OCI-LY7 (cell line): ENCODE measurements around the gene LIN9. TPM values are rescaled to one million over a fixed set of nuclear protein-coding genes. Genes with fewer than 3 reads are reported as not detected.
"Not testable (repeated sequence)": the region's sequence is repeated elsewhere in the genome, so short reads cannot be mapped to it uniquely, and the experiment has no call there.

Source experiments
- BruUV-seq: library from RNA; stranded (reverse); fragments of 400-500 nt; replicated peaks from 2 replicates; lab custom pipeline; 2021; lab: Mats Ljungman, UMichigan
- CTCF ChIA-PET: fragments of 300-600 bp; sonication (Branson Sonifier 250); formaldehyde crosslinking; loops from one replicate; lab custom pipeline; 2022; ENCODE audit warnings: antibody characterized with exemption; ENCODE audit not compliant: unreplicated experiment; lab: Charles Lee
- POLR2A ChIA-PET: fragments of 300-600 bp; sonication (Branson Sonifier 250); formaldehyde crosslinking; loops from one replicate; lab custom pipeline; 2022; ENCODE audit warnings: antibody characterized with exemption; lab: Charles Lee
- DNase-seq: peaks from one replicate; pipeline ENCODE4 v3.0.0-alpha.2; 2015; ENCODE audit warnings: low spot score
- H2AFZ ChIP-seq: fragments of 200-600 bp; sonication (generic), shearing (Covaris generic); 2 replicates; pipeline ENCODE4 v1.6.1; 2014; ENCODE audit warnings: mild to moderate bottlenecking, antibody characterized with exemption, low read length, moderate library complexity
- H3K27ac ChIP-seq: fragments of 200-600 bp; sonication (generic); 2 replicates; pipeline ENCODE4 v1.5.1; 2014; ENCODE audit warnings: mixed run types, low read depth, mild to moderate bottlenecking, moderate library complexity, low read length, inconsistent platforms; ENCODE audit not compliant: poor library complexity, severe bottlenecking
- H3K36me3 ChIP-seq: fragments of 200-600 bp; sonication (generic); 2 replicates; pipeline ENCODE4 v1.6.1; 2014; ENCODE audit warnings: mild to moderate bottlenecking, antibody characterized with exemption, low read length, moderate library complexity, mixed read lengths; ENCODE audit not compliant: insufficient read depth
- H3K4me1 ChIP-seq: fragments of 200-600 bp; sonication (generic); 2 replicates; pipeline ENCODE4 v1.5.1; 2014; ENCODE audit warnings: mild to moderate bottlenecking, low read length; ENCODE audit not compliant: insufficient read depth, poor library complexity, severe bottlenecking
- H3K4me2 ChIP-seq: fragments of 200-600 bp; sonication (generic); 2 replicates; pipeline ENCODE4 v1.6.1; 2014; ENCODE audit warnings: mild to moderate bottlenecking, low read length
- H3K4me3 ChIP-seq: fragments of 200-600 bp; sonication (generic); 2 replicates; pipeline ENCODE4 v1.5.1; 2014; ENCODE audit warnings: mild to moderate bottlenecking, low read depth, low read length; ENCODE audit not compliant: poor library complexity, severe bottlenecking
- H3K79me2 ChIP-seq: fragments of 200-600 bp; sonication (generic); 2 replicates; pipeline ENCODE4 v1.6.1; 2016; ENCODE audit warnings: low read depth, mild to moderate bottlenecking, low read length, moderate library complexity, mixed read lengths; ENCODE audit not compliant: insufficient read depth
- H3K9me2 ChIP-seq: fragments of 200-600 bp; sonication (generic); 2 replicates; pipeline ENCODE4 v1.6.1; 2016; ENCODE audit warnings: mild to moderate bottlenecking, low read length, mixed read lengths; ENCODE audit not compliant: insufficient read depth
- H3K9me3 ChIP-seq: fragments of 200-600 bp; sonication (generic); 2 replicates; pipeline ENCODE4 v1.6.1; 2014; ENCODE audit warnings: mild to moderate bottlenecking, mixed run types, low read length, mixed read lengths
- H4K20me1 ChIP-seq: fragments of 200-600 bp; sonication (generic); 2 replicates; pipeline ENCODE4 v1.6.1; 2014; ENCODE audit warnings: mild to moderate bottlenecking, antibody characterized with exemption, low read length, moderate library complexity, mixed read lengths; ENCODE audit not compliant: insufficient read depth
- EZH2phosphoT487 ChIP-seq: fragments of 200-600 bp; sonication (generic); IDR thresholded peaks from 2 replicates; pipeline ENCODE4 v1.6.1; 2018; ENCODE audit warnings: low read depth, borderline replicate concordance, mild to moderate bottlenecking, mixed run types, antibody characterized with exemption, low read length, moderate library complexity, mixed read lengths
- intact Hi-C: fragments of 100-400 bp; cut with micrococcal nuclease; formaldehyde crosslinking; loops from one replicate; pipeline ENCODE4 v1.10.0; 2022; ENCODE audit not compliant: unreplicated experiment
- total RNA-seq, 2 experiments: library from RNA; depleted of rRNA in 1 of 2; stranded (reverse); fragments of >200 nt in 1 of 2; shearing (Covaris generic) in 1 of 2; gene quantifications; 2 replicates each; pipeline ENCODE4 v1.2.3, GENCODE V29; 2014 to 2022
- TF ChIP-seq, protein P1 (sequence below): fragments of 200-600 bp; sonication (generic); conservative IDR thresholded peaks from 2 replicates; pipeline ENCODE4 v1.5.1; 2014; ENCODE audit warnings: mild to moderate bottlenecking, antibody characterized with exemption, low read length, moderate library complexity, mixed read lengths

LIN9 gene
- total RNA-seq, 2 experiments from 2014 or later: 19.7 to 20.1 TPM

DNA sequence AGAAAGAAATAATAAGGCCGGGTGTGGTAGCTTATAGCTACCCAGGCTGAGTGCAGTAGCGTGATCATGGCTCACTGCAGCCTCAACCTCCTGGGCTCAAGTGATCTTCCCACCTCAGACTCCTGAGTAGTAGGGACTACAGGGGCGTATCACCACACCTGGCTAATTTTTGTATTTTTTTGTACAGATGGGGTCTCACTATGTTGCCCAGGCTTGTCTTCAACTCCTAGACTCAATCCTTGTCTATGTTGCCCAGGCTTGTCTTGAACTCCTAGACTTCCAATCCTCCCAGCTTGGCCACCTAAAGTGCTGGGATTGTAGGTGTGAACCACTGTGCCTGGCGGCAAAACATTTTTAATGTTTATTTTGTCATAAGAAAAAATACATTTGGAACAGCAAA, 55.0 kb downstream of the LIN9 start:
- Histone ChIP-seq H3K9me2 (no peaks in the 10 kb centered on the region), H2AFZ (no peak overlapping the region), H3K79me2 (0 out of 2 replicates have a peak, but pooled peaks cover 4% of the 10 kb centered on the region), H3K4me3 (no peak overlapping the region), H3K36me3 (peaks cover 67% of the 10 kb centered on the region), H3K4me1 (peaks cover 15% of the 10 kb centered on the region), H4K20me1 (no peaks in the 10 kb centered on the region), H3K27ac (no peak overlapping the region), H3K4me2 (no peak overlapping the region), H3K9me3 (no peaks in the 10 kb centered on the region)
- intact Hi-C loops: no loop called here
- POLR2A ChIA-PET: interaction anchor here (1.0 kb wide), 1 partner anchor 21 kb away, joined by 4 read pairs; no protein-coding TSS in a partner anchor
- TF ChIP-seq EZH2phosphoT487: no peak
- CTCF ChIA-PET: interaction anchor here (1.1 kb wide), 1 partner anchor 21 kb away, joined by 9 read pairs; no protein-coding TSS in a partner anchor
- no TSS peak for BruUV-seq
- DNase-seq: no peak

GRCh38 chr1:226252841-226253240, 56.1 kb downstream of the LIN9 start:
- CTCF ChIA-PET, H4K20me1 ChIP-seq, H3K4me3 ChIP-seq, intact Hi-C loops, H3K9me3 ChIP-seq, H3K27ac ChIP-seq, H3K4me2 ChIP-seq, DNase-seq, BruUV-seq, H2AFZ ChIP-seq, H3K9me2 ChIP-seq, H3K79me2 ChIP-seq: not testable (repeated sequence)
- POLR2A ChIA-PET: interaction anchor here (0.7 to 1.8 kb wide), 2 partner anchors 54 to 631 kb away, joined by 3 to 6 read pairs; no protein-coding TSS in a partner anchor
- H3K4me1 ChIP-seq: peaks cover 21% of the 10 kb centered on the region
- peaks cover 68% of the 10 kb centered on the region for H3K36me3 ChIP-seq

DNA sequence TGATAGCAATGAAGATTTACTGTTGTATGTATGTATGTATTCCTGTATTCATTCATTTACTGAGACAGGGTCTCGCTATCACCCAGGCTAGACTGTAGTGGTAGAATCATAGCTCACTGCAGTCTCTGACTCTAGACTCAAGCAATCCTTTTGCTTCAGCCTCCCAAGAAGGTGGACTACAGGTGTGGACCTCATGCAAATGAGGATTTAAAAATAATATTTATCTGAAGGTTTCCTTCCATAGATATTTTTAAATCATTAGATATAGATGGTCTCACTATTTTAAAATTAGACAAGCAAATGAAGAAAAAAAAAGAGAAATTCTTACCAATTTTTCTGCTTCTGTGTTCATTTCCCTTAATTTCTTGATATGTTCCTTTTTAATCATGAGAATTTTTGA, 58.5 kb downstream of the LIN9 start:
- Histone ChIP-seq H3K4me2 (peak overlapping the region; percentile 42), H2AFZ (no peak overlapping the region), H4K20me1 (no peaks in the 10 kb centered on the region), H3K4me3 (no peak overlapping the region), H3K9me3 (no peaks in the 10 kb centered on the region), H3K36me3 (peaks cover 75% of the 10 kb centered on the region), H3K79me2 (0 out of 2 replicates have a peak, but pooled peaks cover 4% of the 10 kb centered on the region), H3K9me2 (no peaks in the 10 kb centered on the region), H3K4me1 (peaks cover 22% of the 10 kb centered on the region), H3K27ac (peak overlapping the region; percentile 17)
- DNase-seq: no peak
- BruUV-seq: no TSS peak
- intact Hi-C loops: no loop called here
- ChIA-PET CTCF (no interaction called here), POLR2A (interaction anchor here (1.4 kb wide), 1 partner anchor 56 kb away, joined by 3 read pairs; no protein-coding TSS in a partner anchor)
- no peak for TF ChIP-seq EZH2phosphoT487
- TF ChIP-seq, protein P1, sequence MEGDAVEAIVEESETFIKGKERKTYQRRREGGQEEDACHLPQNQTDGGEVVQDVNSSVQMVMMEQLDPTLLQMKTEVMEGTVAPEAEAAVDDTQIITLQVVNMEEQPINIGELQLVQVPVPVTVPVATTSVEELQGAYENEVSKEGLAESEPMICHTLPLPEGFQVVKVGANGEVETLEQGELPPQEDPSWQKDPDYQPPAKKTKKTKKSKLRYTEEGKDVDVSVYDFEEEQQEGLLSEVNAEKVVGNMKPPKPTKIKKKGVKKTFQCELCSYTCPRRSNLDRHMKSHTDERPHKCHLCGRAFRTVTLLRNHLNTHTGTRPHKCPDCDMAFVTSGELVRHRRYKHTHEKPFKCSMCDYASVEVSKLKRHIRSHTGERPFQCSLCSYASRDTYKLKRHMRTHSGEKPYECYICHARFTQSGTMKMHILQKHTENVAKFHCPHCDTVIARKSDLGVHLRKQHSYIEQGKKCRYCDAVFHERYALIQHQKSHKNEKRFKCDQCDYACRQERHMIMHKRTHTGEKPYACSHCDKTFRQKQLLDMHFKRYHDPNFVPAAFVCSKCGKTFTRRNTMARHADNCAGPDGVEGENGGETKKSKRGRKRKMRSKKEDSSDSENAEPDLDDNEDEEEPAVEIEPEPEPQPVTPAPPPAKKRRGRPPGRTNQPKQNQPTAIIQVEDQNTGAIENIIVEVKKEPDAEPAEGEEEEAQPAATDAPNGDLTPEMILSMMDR: no peak
